ENCODE measurements around the gene IGLL5. TPM values are rescaled to one million over a fixed set of nuclear protein-coding genes. Genes with fewer than 3 reads are reported as not detected.

The IGLL5 gene
- total and polyA plus RNA-seq, 9 of the 15 experiments (the other 6 are each of a cell fraction or from before 2014, with no cell fraction given): not detected

- TF ChIP-seq, protein P1, sequence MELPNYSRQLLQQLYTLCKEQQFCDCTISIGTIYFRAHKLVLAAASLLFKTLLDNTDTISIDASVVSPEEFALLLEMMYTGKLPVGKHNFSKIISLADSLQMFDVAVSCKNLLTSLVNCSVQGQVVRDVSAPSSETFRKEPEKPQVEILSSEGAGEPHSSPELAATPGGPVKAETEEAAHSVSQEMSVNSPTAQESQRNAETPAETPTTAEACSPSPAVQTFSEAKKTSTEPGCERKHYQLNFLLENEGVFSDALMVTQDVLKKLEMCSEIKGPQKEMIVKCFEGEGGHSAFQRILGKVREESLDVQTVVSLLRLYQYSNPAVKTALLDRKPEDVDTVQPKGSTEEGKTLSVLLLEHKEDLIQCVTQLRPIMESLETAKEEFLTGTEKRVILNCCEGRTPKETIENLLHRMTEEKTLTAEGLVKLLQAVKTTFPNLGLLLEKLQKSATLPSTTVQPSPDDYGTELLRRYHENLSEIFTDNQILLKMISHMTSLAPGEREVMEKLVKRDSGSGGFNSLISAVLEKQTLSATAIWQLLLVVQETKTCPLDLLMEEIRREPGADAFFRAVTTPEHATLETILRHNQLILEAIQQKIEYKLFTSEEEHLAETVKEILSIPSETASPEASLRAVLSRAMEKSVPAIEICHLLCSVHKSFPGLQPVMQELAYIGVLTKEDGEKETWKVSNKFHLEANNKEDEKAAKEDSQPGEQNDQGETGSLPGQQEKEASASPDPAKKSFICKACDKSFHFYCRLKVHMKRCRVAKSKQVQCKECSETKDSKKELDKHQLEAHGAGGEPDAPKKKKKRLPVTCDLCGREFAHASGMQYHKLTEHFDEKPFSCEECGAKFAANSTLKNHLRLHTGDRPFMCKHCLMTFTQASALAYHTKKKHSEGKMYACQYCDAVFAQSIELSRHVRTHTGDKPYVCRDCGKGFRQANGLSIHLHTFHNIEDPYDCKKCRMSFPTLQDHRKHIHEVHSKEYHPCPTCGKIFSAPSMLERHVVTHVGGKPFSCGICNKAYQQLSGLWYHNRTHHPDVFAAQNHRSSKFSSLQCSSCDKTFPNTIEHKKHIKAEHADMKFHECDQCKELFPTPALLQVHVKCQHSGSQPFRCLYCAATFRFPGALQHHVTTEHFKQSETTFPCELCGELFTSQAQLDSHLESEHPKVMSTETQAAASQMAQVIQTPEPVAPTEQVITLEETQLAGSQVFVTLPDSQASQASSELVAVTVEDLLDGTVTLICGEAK (IDR thresholded peaks at IDR 0.05): no peak
- TF ChIP-seq, protein P1 (CRISPR knock-in tag; IDR thresholded peaks at IDR 0.05): peak; percentile 19; the same call in 1 of the 2 replicates
- TF ChIP-seq NRF1 (conservative IDR thresholded peaks at IDR 0.05 in 1 of 2, IDR thresholded peaks at IDR 0.05 in 1 of 2): no peak
- TF ChIP-seq CAMTA2 (CRISPR knock-in tag; conservative IDR thresholded peaks at IDR 0.05): peak; percentile 54; the same call in 1 of the 2 replicates
- no peak for TF ChIP-seq HMGXB4 (CRISPR knock-in tag; IDR thresholded peaks at IDR 0.05)
- no peak for TF ChIP-seq SMAD2 (IDR thresholded peaks at IDR 0.05; ENCODE audit: low read depth, low read length)
- TF ChIP-seq, protein P2, sequence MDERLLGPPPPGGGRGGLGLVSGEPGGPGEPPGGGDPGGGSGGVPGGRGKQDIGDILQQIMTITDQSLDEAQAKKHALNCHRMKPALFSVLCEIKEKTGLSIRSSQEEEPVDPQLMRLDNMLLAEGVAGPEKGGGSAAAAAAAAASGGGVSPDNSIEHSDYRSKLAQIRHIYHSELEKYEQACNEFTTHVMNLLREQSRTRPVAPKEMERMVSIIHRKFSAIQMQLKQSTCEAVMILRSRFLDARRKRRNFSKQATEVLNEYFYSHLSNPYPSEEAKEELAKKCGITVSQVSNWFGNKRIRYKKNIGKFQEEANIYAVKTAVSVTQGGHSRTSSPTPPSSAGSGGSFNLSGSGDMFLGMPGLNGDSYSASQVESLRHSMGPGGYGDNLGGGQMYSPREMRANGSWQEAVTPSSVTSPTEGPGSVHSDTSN (CRISPR knock-in tag; IDR thresholded peaks at IDR 0.05; ENCODE audit: low read depth): peak; percentile 30; the same call in 1 of the 2 replicates
- TF ChIP-seq, protein P2 (tag; conservative IDR thresholded peaks at IDR 0.05; ENCODE audit: low read depth): no peak
- TF ChIP-seq SIN3A (IDR thresholded peaks at IDR 0.05; ENCODE audit: borderline replicate concordance in 2 of 2, control insufficient read depth in 1 of 2, low read depth in 2 of 2, low read length in 2 of 2): 0 out of 4 replicates have a peak, but pooled peaks of 1 of the 2 experiments have one; percentile 5
- TF ChIP-seq THRAP3 (IDR thresholded peaks at IDR 0.05; ENCODE audit: borderline replicate concordance): no peak
- no peak for TF ChIP-seq JUNB (CRISPR knock-in tag; conservative IDR thresholded peaks at IDR 0.05)
- no peak for TF ChIP-seq CBFA2T2 (conservative IDR thresholded peaks at IDR 0.05)
Measured at GRCh38 chr22:22902247-22903001, 14.8 kb downstream of the IGLL5 start (continued).

Data from K562 (cell line).